Osteoblast (primary cell): ENCODE data around the gene SORCS2. TPM values are rescaled to one million over a fixed set of nuclear protein-coding genes. Genes with fewer than 3 reads are reported as not detected.

Experiments used
- DNase-seq: peaks from one replicate; pipeline ENCODE4 v3.0.0; 2011; ENCODE audit warnings: low spot score, mixed read lengths; ENCODE audit not compliant: insufficient read length; ENCODE audit errors: missing footprints
- H2AFZ ChIP-seq: 2 replicates; pipeline ENCODE4 v1.6.0; 2011; ENCODE audit warnings: mild to moderate bottlenecking, low read length
- H3K27ac ChIP-seq: 2 replicates; pipeline ENCODE4 v1.5.1; 2011; ENCODE audit warnings: mild to moderate bottlenecking, low read depth, low read length, moderate library complexity
- H3K27me3 ChIP-seq: 2 replicates; pipeline ENCODE4 v1.6.0; 2012; ENCODE audit warnings: mild to moderate bottlenecking, control low read depth, inconsistent platforms, low read length, moderate library complexity; ENCODE audit not compliant: insufficient read depth
- H3K36me3 ChIP-seq: 2 replicates; pipeline ENCODE4 v1.5.1; 2011; ENCODE audit warnings: mild to moderate bottlenecking, low read length, control low read depth, moderate library complexity; ENCODE audit not compliant: insufficient read depth
- H3K4me1 ChIP-seq: 2 replicates; pipeline ENCODE4 v1.5.1; 2011; ENCODE audit warnings: mild to moderate bottlenecking, low read length, control low read depth, moderate library complexity; ENCODE audit not compliant: insufficient read depth
- H3K4me2 ChIP-seq: 2 replicates; pipeline ENCODE4 v1.6.0; 2011; ENCODE audit warnings: mild to moderate bottlenecking, low read length; ENCODE audit not compliant: insufficient read depth
- H3K4me3 ChIP-seq: fragments of 200-600 bp; sonication (generic); 3 replicates; pipeline ENCODE4 v1.5.1; 2012; ENCODE audit warnings: mild to moderate bottlenecking, low read length, inconsistent platforms; ENCODE audit not compliant: insufficient read depth
- H3K79me2 ChIP-seq: 2 replicates; pipeline ENCODE4 v1.6.0; 2012; ENCODE audit warnings: mild to moderate bottlenecking, low read length, control low read depth, inconsistent platforms; ENCODE audit not compliant: insufficient read depth
- H3K9me3 ChIP-seq: 2 replicates; pipeline ENCODE4 v1.5.1; 2011; ENCODE audit warnings: low read depth, low read length, control low read depth
- H4K20me1 ChIP-seq: 2 replicates; pipeline ENCODE4 v1.6.0; 2012; ENCODE audit warnings: mild to moderate bottlenecking, low read length, control low read depth; ENCODE audit not compliant: insufficient read depth
- total RNA-seq: library from RNA; depleted of rRNA; stranded (reverse); fragments of >200 nt; gene quantifications from 2 replicates; pipeline ENCODE4 v1.2.3, GENCODE V29; 2012
- TF ChIP-seq, protein P1 (sequence below): IDR thresholded peaks from 2 replicates; pipeline ENCODE4 v1.5.1; 2011; ENCODE audit warnings: mild to moderate bottlenecking, low read depth, low read length, moderate library complexity; ENCODE audit errors: extremely low read depth

The SORCS2 gene
- total RNA-seq, 1 donor: 9.0 TPM

DNA sequence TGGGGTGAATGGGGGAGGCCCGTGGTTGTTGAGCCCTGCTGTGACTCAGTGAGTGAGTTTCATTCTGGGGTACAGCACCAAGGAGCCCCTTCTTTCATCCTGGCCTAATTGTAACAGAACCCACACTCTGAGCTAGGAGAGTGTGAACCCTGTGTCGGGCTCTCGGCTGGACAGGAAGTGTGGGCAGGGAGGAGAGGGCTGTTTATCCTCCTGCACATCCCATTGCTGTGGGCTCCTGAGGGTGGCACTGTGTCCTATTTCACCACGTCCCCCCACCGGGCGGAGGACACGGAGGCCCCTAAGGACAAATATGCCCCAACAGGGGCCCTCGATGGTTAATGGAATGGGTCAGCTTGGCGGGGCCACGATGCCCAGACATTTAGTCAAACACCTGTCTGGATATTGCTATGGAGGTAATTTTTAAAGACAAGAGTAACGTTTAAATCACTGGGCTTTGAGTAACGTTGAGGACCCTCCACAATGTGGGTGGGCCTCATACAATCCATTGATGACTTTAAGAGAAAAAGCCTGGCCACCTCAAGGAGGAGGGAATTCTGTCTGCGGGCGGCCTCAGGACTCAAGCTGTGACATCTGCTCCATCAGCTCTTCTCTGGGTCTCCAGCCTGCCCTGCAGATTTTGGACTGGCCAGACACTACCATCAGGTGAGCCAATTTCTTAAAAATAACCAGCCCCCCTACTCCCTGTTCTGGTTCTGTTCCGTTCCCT lies 46.1 kb upstream of the SORCS2 start:
- H3K36me3 ChIP-seq: no peaks in the 10 kb centered on the region
- H3K4me3 ChIP-seq: no peak overlapping the region
- no peaks in the 10 kb centered on the region for H3K9me3 ChIP-seq
- peaks cover 15% of the 10 kb centered on the region for H3K27me3 ChIP-seq
- TF ChIP-seq, protein P1, sequence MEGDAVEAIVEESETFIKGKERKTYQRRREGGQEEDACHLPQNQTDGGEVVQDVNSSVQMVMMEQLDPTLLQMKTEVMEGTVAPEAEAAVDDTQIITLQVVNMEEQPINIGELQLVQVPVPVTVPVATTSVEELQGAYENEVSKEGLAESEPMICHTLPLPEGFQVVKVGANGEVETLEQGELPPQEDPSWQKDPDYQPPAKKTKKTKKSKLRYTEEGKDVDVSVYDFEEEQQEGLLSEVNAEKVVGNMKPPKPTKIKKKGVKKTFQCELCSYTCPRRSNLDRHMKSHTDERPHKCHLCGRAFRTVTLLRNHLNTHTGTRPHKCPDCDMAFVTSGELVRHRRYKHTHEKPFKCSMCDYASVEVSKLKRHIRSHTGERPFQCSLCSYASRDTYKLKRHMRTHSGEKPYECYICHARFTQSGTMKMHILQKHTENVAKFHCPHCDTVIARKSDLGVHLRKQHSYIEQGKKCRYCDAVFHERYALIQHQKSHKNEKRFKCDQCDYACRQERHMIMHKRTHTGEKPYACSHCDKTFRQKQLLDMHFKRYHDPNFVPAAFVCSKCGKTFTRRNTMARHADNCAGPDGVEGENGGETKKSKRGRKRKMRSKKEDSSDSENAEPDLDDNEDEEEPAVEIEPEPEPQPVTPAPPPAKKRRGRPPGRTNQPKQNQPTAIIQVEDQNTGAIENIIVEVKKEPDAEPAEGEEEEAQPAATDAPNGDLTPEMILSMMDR: no peak
- DNase-seq: peak; percentile 72
- H4K20me1 ChIP-seq: peaks cover 2% of the 10 kb centered on the region
- no peak overlapping the region for H3K4me2 ChIP-seq
- no peak overlapping the region for H2AFZ ChIP-seq
- H3K27ac ChIP-seq: no peak overlapping the region
- no peaks in the 10 kb centered on the region for H3K4me1 ChIP-seq
- H3K79me2 ChIP-seq: no peaks in the 10 kb centered on the region

DNA sequence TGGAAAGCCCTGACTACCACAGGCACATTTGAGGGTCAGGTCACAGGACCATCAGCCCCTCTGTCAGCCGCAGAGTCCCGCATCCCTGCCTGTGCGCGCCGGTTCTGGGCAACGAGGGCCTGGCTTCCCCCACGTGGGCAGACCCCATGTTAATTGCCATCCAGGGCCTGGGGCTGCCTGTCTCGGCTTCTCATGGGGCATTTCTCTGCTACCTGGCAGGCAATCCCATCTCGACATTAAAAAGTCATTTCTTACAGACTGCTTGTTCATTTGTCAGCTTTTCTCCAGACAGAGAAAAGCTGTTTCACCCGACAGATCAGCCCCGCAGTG lies 45.6 kb upstream of the SORCS2 start:
- Histone ChIP-seq H3K4me3 (no peak overlapping the region), H3K27ac (no peak overlapping the region), H3K4me1 (no peaks in the 10 kb centered on the region), H3K4me2 (no peak overlapping the region), H2AFZ (no peak overlapping the region), H4K20me1 (no peaks in the 10 kb centered on the region), H3K9me3 (no peaks in the 10 kb centered on the region), H3K36me3 (no peaks in the 10 kb centered on the region), H3K27me3 (peaks cover 15% of the 10 kb centered on the region), H3K79me2 (no peaks in the 10 kb centered on the region)
- DNase-seq: no peak
- TF ChIP-seq, protein P1: no peak

DNA sequence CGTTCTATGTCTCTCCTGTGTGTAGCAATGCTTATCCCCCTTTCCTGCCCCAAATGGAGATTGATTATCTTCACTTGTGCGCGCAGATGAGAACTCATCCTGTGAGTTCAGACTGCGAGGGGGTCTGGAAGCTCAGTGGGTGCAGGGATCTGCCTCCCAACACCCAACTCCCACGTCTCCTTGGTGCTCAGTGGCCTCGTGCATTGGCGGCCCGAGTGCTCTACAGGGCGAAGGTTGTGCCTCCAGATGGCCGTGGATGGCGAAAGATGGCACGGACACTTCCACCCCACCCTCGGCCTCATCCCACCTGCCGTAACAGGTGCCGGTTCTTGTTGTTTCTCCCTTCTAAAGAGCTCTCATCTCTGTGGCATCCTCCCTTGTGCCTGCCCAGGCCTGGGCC lies 45.1 kb upstream of the SORCS2 start:
- no peaks in the 10 kb centered on the region for H3K9me3 ChIP-seq
- H3K36me3 ChIP-seq: no peaks in the 10 kb centered on the region
- TF ChIP-seq, protein P1: no peak
- no peak overlapping the region for H3K4me3 ChIP-seq
- H3K27ac ChIP-seq: no peak overlapping the region
- H3K4me1 ChIP-seq: no peaks in the 10 kb centered on the region
- H3K79me2 ChIP-seq: no peaks in the 10 kb centered on the region
- H4K20me1 ChIP-seq: no peaks in the 10 kb centered on the region
- H3K27me3 ChIP-seq: peaks cover 15% of the 10 kb centered on the region
- DNase-seq: peak; percentile 50
- H3K4me2 ChIP-seq: no peak overlapping the region
- H2AFZ ChIP-seq: no peak overlapping the region

GRCh38 chr4:7147661-7148310 lies 44.6 kb upstream of the SORCS2 start:
- H3K27me3 ChIP-seq: peaks cover 15% of the 10 kb centered on the region
- TF ChIP-seq, protein P1: no peak

More at GRCh38 chr4:7147661-7148310, 44.6 kb upstream of the SORCS2 start:
- H3K79me2 ChIP-seq: no peaks in the 10 kb centered on the region
- no peaks in the 10 kb centered on the region for H3K4me1 ChIP-seq
- no peak overlapping the region for H3K4me3 ChIP-seq
- H4K20me1 ChIP-seq: no peaks in the 10 kb centered on the region
- no peak overlapping the region for H3K4me2 ChIP-seq
- peak; percentile 43 for DNase-seq
- no peaks in the 10 kb centered on the region for H3K36me3 ChIP-seq
- H3K9me3 ChIP-seq: no peaks in the 10 kb centered on the region
- H2AFZ ChIP-seq: no peak overlapping the region
- no peak overlapping the region for H3K27ac ChIP-seq
